ENCODE results near the gene ERBIN. TPM values are rescaled to one million over a fixed set of nuclear protein-coding genes. Genes with fewer than 3 reads are reported as not detected.

ERBIN gene
- total and polyA plus RNA-seq, 2 of the 13 experiments (the other 11 are each of a cell fraction or from before 2014, with no cell fraction given) = 14.4 to 41.7 TPM

- TF ChIP-seq HMGXB4 (CRISPR knock-in tag; IDR thresholded peaks at IDR 0.05; ENCODE audit: borderline replicate concordance in 1 of 2, low read depth in 1 of 2) = 0 out of 4 replicates have a peak, but pooled peaks of 1 of the 2 experiments have one; percentile 8
- TF ChIP-seq TBX2 (CRISPR knock-in tag; IDR thresholded peaks at IDR 0.05; ENCODE audit: borderline replicate concordance) = no peak
- no peak for TF ChIP-seq BRCA1 (CRISPR knock-in tag; IDR thresholded peaks at IDR 0.05)
- no peak for TF ChIP-seq ZFP36 (IDR thresholded peaks at IDR 0.05; ENCODE audit: borderline replicate concordance, low read depth, low read length, partially characterized antibody)
- no peak for TF ChIP-seq FOXC1 (CRISPR knock-in tag; IDR thresholded peaks at IDR 0.05; ENCODE audit: borderline replicate concordance)
- no peak for TF ChIP-seq ZSCAN5A (CRISPR knock-in tag; IDR thresholded peaks at IDR 0.05; ENCODE audit: borderline replicate concordance)
- TF ChIP-seq ZNF253 (CRISPR knock-in tag; IDR thresholded peaks at IDR 0.05; ENCODE audit: borderline replicate concordance) = no peak
- no peak for TF ChIP-seq ATF4 (CRISPR knock-in tag; IDR thresholded peaks at IDR 0.05)
- TF ChIP-seq HCFC1 (IDR thresholded peaks at IDR 0.05; ENCODE audit: low read depth, low read length) = no peak
- no peak for TF ChIP-seq ISL2 (CRISPR knock-in tag; IDR thresholded peaks at IDR 0.05)
- TF ChIP-seq GTF2F1 (IDR thresholded peaks at IDR 0.05; ENCODE audit: low read length) = no peak
- TF ChIP-seq ZNF678 (CRISPR knock-in tag; IDR thresholded peaks at IDR 0.05) = no peak
- TF ChIP-seq ZBTB33 (CRISPR knock-in tag; IDR thresholded peaks at IDR 0.05) = no peak
- TF ChIP-seq TEAD2 (CRISPR knock-in tag; IDR thresholded peaks at IDR 0.05) = no peak
- TF ChIP-seq HNF4G (IDR thresholded peaks at IDR 0.05; ENCODE audit: borderline replicate concordance, low read depth, low read length) = no peak
- no peak for TF ChIP-seq HNF4G (CRISPR knock-in tag; IDR thresholded peaks at IDR 0.05; ENCODE audit: borderline replicate concordance, low read depth)
- no peak for TF ChIP-seq SCMH1 (CRISPR knock-in tag; IDR thresholded peaks at IDR 0.05; ENCODE audit: borderline replicate concordance)
- no peak for TF ChIP-seq IKZF5 (CRISPR knock-in tag; IDR thresholded peaks at IDR 0.05)
- no peak for TF ChIP-seq MAFG (CRISPR knock-in tag; IDR thresholded peaks at IDR 0.05)
- no peak for TF ChIP-seq ZNF775 (CRISPR knock-in tag; IDR thresholded peaks at IDR 0.05; ENCODE audit: borderline replicate concordance)
- peak; percentile 21 for TF ChIP-seq YY1 (IDR thresholded peaks at IDR 0.05; ENCODE audit: insufficient read depth, insufficient replicate concordance, low read depth, low read length)
- TF ChIP-seq SATB2 (CRISPR knock-in tag; IDR thresholded peaks at IDR 0.05) = no peak
These were observed 1.3 kb downstream of the ERBIN start (continued) for GRCh38 chr5:65927503-65928321.

Data from HepG2 (cell line).